ENCODE measurements around the gene CUL7.

DNA sequence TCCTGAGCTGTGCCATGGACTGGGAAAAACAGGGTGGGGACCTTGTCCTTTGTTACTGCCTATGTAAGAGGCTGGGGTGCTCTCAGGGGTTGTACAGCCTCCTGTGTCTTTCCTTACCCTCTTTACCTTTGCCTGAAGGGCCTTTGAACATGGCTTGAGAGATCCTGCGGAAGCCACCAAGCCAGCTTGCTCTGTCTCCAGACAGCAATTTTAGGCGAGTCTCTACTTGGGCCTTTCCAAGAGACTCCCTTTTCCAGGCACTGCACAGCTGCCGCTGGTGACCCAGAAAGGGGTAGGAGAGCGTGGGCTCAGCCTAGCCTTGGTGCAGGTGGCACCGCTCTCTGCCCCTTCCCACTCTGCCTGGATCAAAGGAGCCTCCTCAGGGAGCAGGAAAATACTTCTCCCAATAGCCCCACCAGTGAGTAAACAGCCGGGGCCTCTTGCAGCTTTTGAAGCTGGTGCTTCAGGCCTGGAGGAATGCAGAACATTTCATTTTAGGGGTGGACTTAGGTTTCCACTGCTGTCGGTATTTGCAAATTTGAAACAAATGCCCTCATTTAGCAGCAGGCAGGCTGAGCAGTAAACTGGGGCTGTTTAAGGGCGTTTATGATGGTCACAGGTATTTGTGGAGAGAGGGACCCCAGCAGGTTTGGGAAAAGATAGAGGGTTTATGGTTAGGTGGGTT, 36.4 kb upstream of the CUL7 start:
- TF ChIP-seq, protein P1, sequence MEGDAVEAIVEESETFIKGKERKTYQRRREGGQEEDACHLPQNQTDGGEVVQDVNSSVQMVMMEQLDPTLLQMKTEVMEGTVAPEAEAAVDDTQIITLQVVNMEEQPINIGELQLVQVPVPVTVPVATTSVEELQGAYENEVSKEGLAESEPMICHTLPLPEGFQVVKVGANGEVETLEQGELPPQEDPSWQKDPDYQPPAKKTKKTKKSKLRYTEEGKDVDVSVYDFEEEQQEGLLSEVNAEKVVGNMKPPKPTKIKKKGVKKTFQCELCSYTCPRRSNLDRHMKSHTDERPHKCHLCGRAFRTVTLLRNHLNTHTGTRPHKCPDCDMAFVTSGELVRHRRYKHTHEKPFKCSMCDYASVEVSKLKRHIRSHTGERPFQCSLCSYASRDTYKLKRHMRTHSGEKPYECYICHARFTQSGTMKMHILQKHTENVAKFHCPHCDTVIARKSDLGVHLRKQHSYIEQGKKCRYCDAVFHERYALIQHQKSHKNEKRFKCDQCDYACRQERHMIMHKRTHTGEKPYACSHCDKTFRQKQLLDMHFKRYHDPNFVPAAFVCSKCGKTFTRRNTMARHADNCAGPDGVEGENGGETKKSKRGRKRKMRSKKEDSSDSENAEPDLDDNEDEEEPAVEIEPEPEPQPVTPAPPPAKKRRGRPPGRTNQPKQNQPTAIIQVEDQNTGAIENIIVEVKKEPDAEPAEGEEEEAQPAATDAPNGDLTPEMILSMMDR (conservative IDR thresholded peaks at IDR 0.05; ENCODE audit: low read length) = no peak
- TF ChIP-seq EZH2phosphoT487 (IDR thresholded peaks at IDR 0.05; ENCODE audit: borderline replicate concordance, low read depth, low read length) = no peak
